OCI-LY7 (cell line): Measurements from ENCODE around the gene SEC14L2. TPM values are rescaled to one million over a fixed set of nuclear protein-coding genes. Genes with fewer than 3 reads are reported as not detected.
"Not testable (repeated sequence)": the region's sequence is repeated elsewhere in the genome, so short reads cannot be mapped to it uniquely, and the experiment has no call there.

Source experiments
- BruUV-seq: library from RNA; stranded (reverse); fragments of 400-500 nt; replicated peaks from 2 replicates; lab custom pipeline; 2021; lab: Mats Ljungman, UMichigan
- CTCF ChIA-PET: fragments of 300-600 bp; sonication (Branson Sonifier 250); formaldehyde crosslinking; loops from one replicate; lab custom pipeline; 2022; ENCODE audit warnings: antibody characterized with exemption; ENCODE audit not compliant: unreplicated experiment; lab: Charles Lee
- POLR2A ChIA-PET: fragments of 300-600 bp; sonication (Branson Sonifier 250); formaldehyde crosslinking; loops from one replicate; lab custom pipeline; 2022; ENCODE audit warnings: antibody characterized with exemption; lab: Charles Lee
- DNase-seq: peaks from one replicate; pipeline ENCODE4 v3.0.0-alpha.2; 2015; ENCODE audit warnings: low spot score
- H2AFZ ChIP-seq: fragments of 200-600 bp; sonication (generic), shearing (Covaris generic); 2 replicates; pipeline ENCODE4 v1.6.1; 2014; ENCODE audit warnings: mild to moderate bottlenecking, antibody characterized with exemption, low read length, moderate library complexity
- H3K27ac ChIP-seq: fragments of 200-600 bp; sonication (generic); 2 replicates; pipeline ENCODE4 v1.5.1; 2014; ENCODE audit warnings: mixed run types, low read depth, mild to moderate bottlenecking, moderate library complexity, low read length, inconsistent platforms; ENCODE audit not compliant: poor library complexity, severe bottlenecking
- H3K36me3 ChIP-seq: fragments of 200-600 bp; sonication (generic); 2 replicates; pipeline ENCODE4 v1.6.1; 2014; ENCODE audit warnings: mild to moderate bottlenecking, antibody characterized with exemption, low read length, moderate library complexity, mixed read lengths; ENCODE audit not compliant: insufficient read depth
- H3K4me1 ChIP-seq: fragments of 200-600 bp; sonication (generic); 2 replicates; pipeline ENCODE4 v1.5.1; 2014; ENCODE audit warnings: mild to moderate bottlenecking, low read length; ENCODE audit not compliant: insufficient read depth, poor library complexity, severe bottlenecking
- H3K4me2 ChIP-seq: fragments of 200-600 bp; sonication (generic); 2 replicates; pipeline ENCODE4 v1.6.1; 2014; ENCODE audit warnings: mild to moderate bottlenecking, low read length
- H3K4me3 ChIP-seq: fragments of 200-600 bp; sonication (generic); 2 replicates; pipeline ENCODE4 v1.5.1; 2014; ENCODE audit warnings: mild to moderate bottlenecking, low read depth, low read length; ENCODE audit not compliant: poor library complexity, severe bottlenecking
- H3K79me2 ChIP-seq: fragments of 200-600 bp; sonication (generic); 2 replicates; pipeline ENCODE4 v1.6.1; 2016; ENCODE audit warnings: low read depth, mild to moderate bottlenecking, low read length, moderate library complexity, mixed read lengths; ENCODE audit not compliant: insufficient read depth
- H3K9me2 ChIP-seq: fragments of 200-600 bp; sonication (generic); 2 replicates; pipeline ENCODE4 v1.6.1; 2016; ENCODE audit warnings: mild to moderate bottlenecking, low read length, mixed read lengths; ENCODE audit not compliant: insufficient read depth
- H3K9me3 ChIP-seq: fragments of 200-600 bp; sonication (generic); 2 replicates; pipeline ENCODE4 v1.6.1; 2014; ENCODE audit warnings: mild to moderate bottlenecking, mixed run types, low read length, mixed read lengths
- H4K20me1 ChIP-seq: fragments of 200-600 bp; sonication (generic); 2 replicates; pipeline ENCODE4 v1.6.1; 2014; ENCODE audit warnings: mild to moderate bottlenecking, antibody characterized with exemption, low read length, moderate library complexity, mixed read lengths; ENCODE audit not compliant: insufficient read depth
- EZH2phosphoT487 ChIP-seq: fragments of 200-600 bp; sonication (generic); IDR thresholded peaks from 2 replicates; pipeline ENCODE4 v1.6.1; 2018; ENCODE audit warnings: low read depth, borderline replicate concordance, mild to moderate bottlenecking, mixed run types, antibody characterized with exemption, low read length, moderate library complexity, mixed read lengths
- intact Hi-C: fragments of 100-400 bp; cut with micrococcal nuclease; formaldehyde crosslinking; loops from one replicate; pipeline ENCODE4 v1.10.0; 2022; ENCODE audit not compliant: unreplicated experiment
- total RNA-seq, 2 experiments: library from RNA; depleted of rRNA in 1 of 2; stranded (reverse); fragments of >200 nt in 1 of 2; shearing (Covaris generic) in 1 of 2; gene quantifications; 2 replicates each; pipeline ENCODE4 v1.2.3, GENCODE V29; 2014 to 2022
- TF ChIP-seq, protein P1 (sequence below): fragments of 200-600 bp; sonication (generic); conservative IDR thresholded peaks from 2 replicates; pipeline ENCODE4 v1.5.1; 2014; ENCODE audit warnings: mild to moderate bottlenecking, antibody characterized with exemption, low read length, moderate library complexity, mixed read lengths

SEC14L2 gene
- total RNA-seq, 2 experiments from 2014 or later: 0.11 to 0.22 TPM

DNA sequence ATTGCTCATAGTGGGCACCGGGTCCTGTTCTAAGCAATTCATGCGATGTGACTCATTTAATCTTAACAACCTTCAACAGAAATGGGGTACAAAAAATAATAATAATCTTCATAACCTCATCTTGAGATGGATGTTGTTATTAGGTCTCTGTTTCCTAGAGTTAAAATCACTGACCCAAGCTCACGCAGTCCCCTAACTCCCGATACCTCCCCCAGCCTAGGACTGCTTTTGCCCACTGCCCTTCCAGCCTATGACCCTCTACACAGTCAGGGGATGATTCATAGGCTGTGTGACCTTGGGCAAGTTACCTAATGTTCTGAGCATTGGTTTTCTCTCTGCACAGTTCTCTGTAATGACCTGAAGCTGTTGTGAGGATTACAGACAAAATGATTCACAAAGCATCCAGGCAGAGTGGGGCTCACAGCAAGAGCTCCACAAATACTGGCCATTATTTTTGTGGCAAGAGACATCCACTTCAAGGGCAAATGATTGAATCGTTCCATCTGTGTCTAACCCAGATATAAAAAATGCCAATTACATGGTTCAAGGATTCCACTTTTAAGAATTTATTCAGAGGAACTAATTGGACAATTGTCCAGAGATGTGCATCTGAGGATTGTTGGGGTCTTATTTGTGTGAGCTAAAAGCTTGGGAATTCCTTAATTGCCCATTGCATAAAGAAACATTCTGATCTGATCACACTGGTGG lies 48.8 kb downstream of the SEC14L2 start:
- Histone ChIP-seq H4K20me1 (no peaks in the 10 kb centered on the region), H3K9me3 (no peaks in the 10 kb centered on the region), H3K4me1 (peaks cover 31% of the 10 kb centered on the region), H2AFZ (peak overlapping the region; percentile 91; the same call in 1 of the 2 replicates), H3K79me2 (no peaks in the 10 kb centered on the region), H3K27ac (no peak overlapping the region), H3K36me3 (no peaks in the 10 kb centered on the region), H3K4me2 (peak overlapping the region; percentile 47; the same call in 1 of the 2 replicates), H3K9me2 (no peaks in the 10 kb centered on the region), H3K4me3 (no peak overlapping the region)
- ChIA-PET CTCF (interaction anchor here (1.6 kb wide), 1 partner anchor 10 kb away, joined by 5 read pairs; no protein-coding TSS in a partner anchor), POLR2A (interaction anchor here (1.1 to 1.2 kb wide), 2 partner anchors 53 to 263 kb away, joined by 3 read pairs; no protein-coding TSS in a partner anchor)
- TF ChIP-seq, protein P1, sequence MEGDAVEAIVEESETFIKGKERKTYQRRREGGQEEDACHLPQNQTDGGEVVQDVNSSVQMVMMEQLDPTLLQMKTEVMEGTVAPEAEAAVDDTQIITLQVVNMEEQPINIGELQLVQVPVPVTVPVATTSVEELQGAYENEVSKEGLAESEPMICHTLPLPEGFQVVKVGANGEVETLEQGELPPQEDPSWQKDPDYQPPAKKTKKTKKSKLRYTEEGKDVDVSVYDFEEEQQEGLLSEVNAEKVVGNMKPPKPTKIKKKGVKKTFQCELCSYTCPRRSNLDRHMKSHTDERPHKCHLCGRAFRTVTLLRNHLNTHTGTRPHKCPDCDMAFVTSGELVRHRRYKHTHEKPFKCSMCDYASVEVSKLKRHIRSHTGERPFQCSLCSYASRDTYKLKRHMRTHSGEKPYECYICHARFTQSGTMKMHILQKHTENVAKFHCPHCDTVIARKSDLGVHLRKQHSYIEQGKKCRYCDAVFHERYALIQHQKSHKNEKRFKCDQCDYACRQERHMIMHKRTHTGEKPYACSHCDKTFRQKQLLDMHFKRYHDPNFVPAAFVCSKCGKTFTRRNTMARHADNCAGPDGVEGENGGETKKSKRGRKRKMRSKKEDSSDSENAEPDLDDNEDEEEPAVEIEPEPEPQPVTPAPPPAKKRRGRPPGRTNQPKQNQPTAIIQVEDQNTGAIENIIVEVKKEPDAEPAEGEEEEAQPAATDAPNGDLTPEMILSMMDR: peak; percentile 54; the same call in 1 of the 2 replicates
- TF ChIP-seq EZH2phosphoT487: no peak
- BruUV-seq: no TSS peak
- DNase-seq: no peak
- intact Hi-C loops: loop anchor here (2.0 kb wide), 1 partner anchor 39 kb away; no protein-coding TSS in a partner anchor

DNA sequence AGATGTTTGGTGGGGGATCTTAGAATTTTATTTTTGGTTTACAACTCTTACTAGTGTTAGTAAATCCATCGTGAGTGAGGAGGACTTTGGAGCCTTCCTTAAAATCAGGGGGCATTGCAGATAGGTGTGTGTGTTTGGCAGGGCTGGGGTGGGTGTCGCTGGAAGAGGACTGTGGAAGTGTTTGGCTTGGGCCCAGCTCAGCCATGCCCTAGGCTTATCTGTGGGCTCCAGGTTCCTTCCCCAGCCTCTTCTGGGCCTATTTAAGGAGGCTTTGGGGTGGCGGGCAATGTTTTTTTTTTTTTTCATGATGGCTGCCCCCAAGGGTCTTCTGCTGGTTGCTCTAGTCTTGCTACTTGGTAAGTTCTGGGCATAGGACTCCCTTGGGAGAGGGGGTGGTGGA lies 50.8 kb downstream of the SEC14L2 start:
- H3K4me1 ChIP-seq: peaks cover 14% of the 10 kb centered on the region
- DNase-seq: no peak
- no peak overlapping the region for H2AFZ ChIP-seq
- no peak overlapping the region for H3K4me3 ChIP-seq
- no peaks in the 10 kb centered on the region for H3K79me2 ChIP-seq
- H3K27ac ChIP-seq: no peak overlapping the region
- no peaks in the 10 kb centered on the region for H3K9me2 ChIP-seq
- intact Hi-C loops: no loop called here
- no peaks in the 10 kb centered on the region for H3K9me3 ChIP-seq
- no peaks in the 10 kb centered on the region for H3K36me3 ChIP-seq
- CTCF ChIA-PET: no interaction called here
- no peak overlapping the region for H3K4me2 ChIP-seq
- H4K20me1 ChIP-seq: no peaks in the 10 kb centered on the region
- no TSS peak for BruUV-seq
- POLR2A ChIA-PET: no interaction called here
- TF ChIP-seq EZH2phosphoT487: no peak
- TF ChIP-seq, protein P1: no peak

DNA sequence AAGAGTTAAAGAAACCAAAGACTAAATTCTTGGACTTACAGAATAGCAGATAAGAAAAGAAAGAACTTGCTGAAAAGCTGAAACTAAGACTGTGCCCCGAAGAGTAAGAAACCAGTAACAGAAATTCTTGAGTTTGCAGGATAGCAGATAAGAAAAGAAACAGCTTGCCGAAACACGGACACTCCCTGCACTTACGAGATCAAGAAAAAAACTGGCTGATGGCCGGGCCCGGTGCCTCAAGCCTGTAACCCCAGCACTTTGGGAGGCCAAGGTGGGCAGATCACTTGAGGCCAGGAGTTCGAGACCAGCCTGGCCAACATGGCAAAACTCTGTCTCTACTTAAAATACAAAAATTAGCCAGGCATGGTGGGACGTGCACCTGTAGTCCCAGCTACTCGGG lies 54.7 kb downstream of the SEC14L2 start:
- H3K9me2 ChIP-seq, H3K4me2 ChIP-seq, BruUV-seq, H3K27ac ChIP-seq, H3K9me3 ChIP-seq, H3K4me1 ChIP-seq, H3K79me2 ChIP-seq, H3K36me3 ChIP-seq, intact Hi-C loops, POLR2A ChIA-PET, H3K4me3 ChIP-seq, CTCF ChIA-PET, H4K20me1 ChIP-seq, DNase-seq, H2AFZ ChIP-seq: not testable (repeated sequence)
